Common myeloid progenitor, CD34-positive (primary cell): ENCODE data around the gene SARM1.

ENCODE experiments used
- CTCF ChIA-PET: fragments of 350-600 bp; sonication (Branson Sonifier 250); formaldehyde crosslinking; loops from one replicate; lab custom pipeline; 2021; ENCODE audit warnings: antibody characterized with exemption; lab: Charles Lee
- POLR2A ChIA-PET: fragments of 350-600 bp; sonication (Branson Sonifier 250); formaldehyde crosslinking; loops from one replicate; lab custom pipeline; 2021; ENCODE audit warnings: antibody characterized with exemption; lab: Charles Lee
- DNase-seq, 3 donors: peaks; one replicate each; pipeline versions ENCODE4 v3.0.0 to v3.0.0-alpha.2; 2013
- H3K27ac ChIP-seq, 2 experiments: 1 replicate in 1 of 2; 2 replicates in 1 of 2; pipeline ENCODE4 v1.7.0; 2013; ENCODE audit warnings: inconsistent platforms in 2 of 2, low read length in 2 of 2, mild to moderate bottlenecking in 2 of 2, low read depth in 1 of 2, moderate library complexity in 1 of 2; ENCODE audit not compliant: severe bottlenecking in 2 of 2, insufficient read depth in 1 of 2, poor library complexity in 1 of 2
- H3K27me3 ChIP-seq, 5 experiments: replicated peaks in 2 of 5; 1 replicate in 3 of 5; 2 replicates in 2 of 5; pipeline versions ENCODE4 v1.6.1 to v1.7.0; 2013; ENCODE audit warnings: low read length in 4 of 5, mild to moderate bottlenecking in 2 of 5, moderate library complexity in 2 of 5, inconsistent platforms in 1 of 5; ENCODE audit not compliant: insufficient read depth in 5 of 5, control insufficient read depth in 4 of 5
- H3K36me3 ChIP-seq, 4 experiments: 1 replicate in 2 of 4; 2 replicates in 2 of 4; pipeline versions ENCODE4 v1.6.1 to v1.7.0; 2013; ENCODE audit warnings: low read length in 3 of 4, control low read depth in 1 of 4, mild to moderate bottlenecking in 1 of 4; ENCODE audit not compliant: control insufficient read depth in 4 of 4, insufficient read depth in 4 of 4
- H3K4me1 ChIP-seq, 4 experiments: 1 replicate in 3 of 4; 2 replicates in 1 of 4; pipeline versions ENCODE4 v1.6.1 to v1.7.1; 2013; ENCODE audit warnings: low read length in 3 of 4, mild to moderate bottlenecking in 3 of 4, control low read depth in 1 of 4, inconsistent platforms in 1 of 4, moderate library complexity in 1 of 4; ENCODE audit not compliant: control insufficient read depth in 4 of 4, insufficient read depth in 4 of 4; ENCODE audit errors: control extremely low read depth in 1 of 4
- H3K4me3 ChIP-seq, 7 experiments: 1 replicate in 4 of 7; 2 replicates in 3 of 7; pipeline versions ENCODE4 v1.5.1 to v1.7.0; 2013; ENCODE audit warnings: mild to moderate bottlenecking in 7 of 7, low read length in 6 of 7, moderate library complexity in 6 of 7, inconsistent platforms in 2 of 7, low read depth in 2 of 7, control low read depth in 1 of 7; ENCODE audit not compliant: insufficient read depth in 4 of 7, control insufficient read depth in 1 of 7; ENCODE audit errors: extremely low read depth in 1 of 7
- H3K9me3 ChIP-seq, 5 experiments: 1 replicate in 4 of 5; 2 replicates in 1 of 5; pipeline versions ENCODE4 v1.6.1 to v1.7.1; 2013; ENCODE audit warnings: low read length in 4 of 5, mild to moderate bottlenecking in 2 of 5, inconsistent platforms in 1 of 5, low read depth in 1 of 5, moderate library complexity in 1 of 5; ENCODE audit not compliant: control insufficient read depth in 4 of 5, insufficient read depth in 2 of 5; ENCODE audit errors: control extremely low read depth in 1 of 5
- WGBS: methylation state at CpG from one replicate; pipeline ENCODE4 v1.1.5; 2013; ENCODE audit not compliant: insufficient coverage; 5-methylcytosine and 5-hydroxymethylcytosine counted together

The SARM1 gene

DNA sequence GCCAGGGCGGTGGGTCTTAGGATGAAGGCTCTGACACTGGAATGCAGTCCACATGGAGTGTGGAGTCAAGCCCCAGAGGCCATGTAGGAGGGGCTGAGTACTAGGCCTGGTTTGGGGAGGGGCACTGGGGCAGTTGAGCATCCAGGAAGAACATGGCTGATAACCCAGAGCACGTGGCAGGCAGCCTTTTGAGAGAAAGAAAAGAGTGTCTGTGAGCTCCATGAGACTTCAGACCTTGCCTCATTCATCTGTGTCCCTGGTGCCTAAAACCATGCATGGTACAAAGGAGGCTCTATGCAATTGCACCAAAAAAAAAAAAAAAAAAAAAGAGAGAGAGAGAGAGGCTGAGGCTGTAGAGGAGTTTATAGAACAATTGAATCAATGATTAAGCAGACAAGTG, 19.9 kb downstream of the SARM1 start:
- H3K4me1 ChIP-seq: no peaks in the 10 kb centered on the region
- H3K36me3 ChIP-seq: peaks cover 0 to 67% (median 14%) of the 10 kb centered on the region in 4 experiments
- ChIA-PET POLR2A (interaction anchor here (0.6 kb wide), 1 partner anchor 350 kb away, joined by 5 read pairs; no protein-coding TSS in a partner anchor), CTCF (interaction anchor here (0.7 to 1.5 kb wide), 2 partner anchors 13 to 25 kb away, joined by 3 read pairs; no protein-coding TSS in a partner anchor)
- no peak overlapping the region for H3K4me3 ChIP-seq
- H3K27me3 ChIP-seq: peaks cover 0 to 1% (median 0%) of the 10 kb centered on the region in 5 experiments
- DNase-seq: no peak
- no peak overlapping the region for H3K27ac ChIP-seq
- H3K9me3 ChIP-seq: no peaks in the 10 kb centered on the region
- 100% methylated on average over 1 of the region's 2 CpGs for WGBS

DNA sequence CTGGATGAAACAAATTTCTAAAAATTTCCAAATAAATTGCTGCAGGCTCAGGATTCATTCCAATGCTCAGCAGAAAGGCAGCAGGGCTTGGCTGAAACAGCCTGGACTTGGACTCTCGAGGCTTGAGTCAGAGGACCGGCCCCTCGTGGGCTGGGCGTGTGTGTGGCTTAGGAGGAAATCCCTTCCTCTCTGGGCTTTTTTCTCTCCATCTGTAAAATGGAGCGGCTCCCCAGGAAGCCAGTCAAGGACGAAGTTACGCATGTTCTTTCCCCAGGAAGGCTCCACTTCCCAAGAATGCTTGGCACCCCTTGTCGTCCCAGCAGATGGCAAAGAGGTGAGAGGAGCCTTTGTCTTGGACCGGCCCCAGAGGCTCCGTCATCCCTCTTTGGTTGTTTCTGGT, 21.0 kb downstream of the SARM1 start:
- ChIA-PET POLR2A (no interaction called here), CTCF (interaction anchor here (0.7 to 1.5 kb wide), 2 partner anchors 9 to 12 kb away, joined by 3 read pairs; no protein-coding TSS in a partner anchor)
- Histone ChIP-seq H3K4me1 (no peaks in the 10 kb centered on the region), H3K27ac (no peak overlapping the region), H3K27me3 (peaks cover 0 to 1% (median 0%) of the 10 kb centered on the region in 5 experiments), H3K36me3 (peaks cover 0 to 77% (median 16%) of the 10 kb centered on the region in 4 experiments), H3K4me3 (no peak overlapping the region), H3K9me3 (no peaks in the 10 kb centered on the region)
- DNase-seq: no peak
- WGBS: 100% methylated on average over 5 of the region's 10 CpGs

DNA sequence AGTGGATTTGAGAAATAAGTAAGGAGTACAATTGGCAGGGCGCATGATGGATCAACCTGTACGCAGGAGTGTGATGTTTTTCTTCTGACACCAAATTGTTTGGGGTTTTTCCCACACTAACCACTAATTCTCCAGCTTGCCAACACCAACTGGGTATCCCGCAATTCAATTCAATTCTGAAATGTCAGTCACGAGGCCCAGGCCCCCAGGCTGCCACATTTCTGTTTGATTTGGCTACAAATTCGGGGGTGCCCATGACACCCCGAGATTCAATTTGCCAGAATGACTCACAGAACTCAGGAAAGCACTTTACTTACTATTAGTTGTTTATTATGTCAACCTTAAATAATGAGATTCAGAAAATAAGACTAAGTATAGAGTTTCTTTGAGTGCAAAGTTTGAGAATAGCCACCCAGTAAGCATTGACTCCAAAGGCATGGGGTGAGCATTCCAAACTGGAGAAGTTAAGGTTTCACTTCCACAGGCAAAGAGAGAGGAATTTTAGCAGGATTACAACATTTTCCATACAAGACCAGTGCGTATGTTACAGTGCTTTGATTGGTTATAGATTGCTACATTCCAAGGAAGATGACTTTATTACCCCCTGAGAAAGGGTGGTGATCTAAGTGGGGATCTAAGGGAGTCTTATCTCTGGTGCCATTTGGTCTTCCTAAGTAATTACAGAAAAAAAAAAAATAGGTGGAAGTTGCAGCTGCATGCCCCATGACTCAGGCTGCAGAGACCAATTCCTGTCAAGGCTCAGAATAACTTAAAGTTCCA, 23.0 kb downstream of the SARM1 start:
- ChIA-PET POLR2A (no interaction called here), CTCF (interaction anchor here (0.9 to 1.8 kb wide), 3 partner anchors 12 to 22 kb away, joined by 3 to 8 read pairs (median 4); no protein-coding TSS in a partner anchor)

DNA sequence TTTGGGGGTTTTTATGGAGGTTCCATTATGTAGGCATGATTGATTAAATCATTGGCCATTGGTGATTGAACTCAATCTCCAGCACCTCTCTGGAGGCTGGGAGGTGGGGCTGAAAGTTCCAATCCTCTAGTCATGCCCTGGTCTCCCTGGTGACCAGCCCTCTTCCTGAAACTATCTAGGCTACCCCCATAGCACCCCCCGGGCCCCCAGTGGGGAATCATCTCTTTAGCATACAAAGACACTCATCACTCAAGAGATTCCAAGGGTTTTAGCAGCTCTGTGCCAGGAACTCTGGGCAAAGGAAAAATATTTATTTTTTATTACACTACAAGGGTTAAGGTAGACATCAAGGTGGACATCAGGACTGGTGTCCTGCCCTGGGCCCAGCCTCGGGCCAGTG, 23.9 kb downstream of the SARM1 start:
- H3K36me3 ChIP-seq: peaks cover 0 to 73% (median 16%) of the 10 kb centered on the region in 4 experiments
- H3K27me3 ChIP-seq: peaks cover 0 to 1% (median 0%) of the 10 kb centered on the region in 5 experiments
- no peaks in the 10 kb centered on the region for H3K4me1 ChIP-seq
- CTCF ChIA-PET: interaction anchor here (1.8 kb wide), 1 partner anchor 21 kb away, joined by 8 read pairs; no protein-coding TSS in a partner anchor
- POLR2A ChIA-PET: no interaction called here
- WGBS: 90% methylated on average over 1 of the region's 2 CpGs
- H3K9me3 ChIP-seq: no peaks in the 10 kb centered on the region
- no peak for DNase-seq
- no peak overlapping the region for H3K4me3 ChIP-seq
- H3K27ac ChIP-seq: no peak overlapping the region

More for the DNA sequence above, 23.0 kb downstream of the SARM1 start:
- 93% methylated on average over 3 of the region's 7 CpGs for WGBS
- no peaks in the 10 kb centered on the region for H3K9me3 ChIP-seq
- no peak for DNase-seq
- H3K27me3 ChIP-seq: peaks cover 0 to 1% (median 0%) of the 10 kb centered on the region in 5 experiments
- no peaks in the 10 kb centered on the region for H3K4me1 ChIP-seq
- H3K4me3 ChIP-seq: no peak overlapping the region
- H3K27ac ChIP-seq: no peak overlapping the region
- peaks cover 0 to 78% (median 15%) of the 10 kb centered on the region in 4 experiments for H3K36me3 ChIP-seq

DNA sequence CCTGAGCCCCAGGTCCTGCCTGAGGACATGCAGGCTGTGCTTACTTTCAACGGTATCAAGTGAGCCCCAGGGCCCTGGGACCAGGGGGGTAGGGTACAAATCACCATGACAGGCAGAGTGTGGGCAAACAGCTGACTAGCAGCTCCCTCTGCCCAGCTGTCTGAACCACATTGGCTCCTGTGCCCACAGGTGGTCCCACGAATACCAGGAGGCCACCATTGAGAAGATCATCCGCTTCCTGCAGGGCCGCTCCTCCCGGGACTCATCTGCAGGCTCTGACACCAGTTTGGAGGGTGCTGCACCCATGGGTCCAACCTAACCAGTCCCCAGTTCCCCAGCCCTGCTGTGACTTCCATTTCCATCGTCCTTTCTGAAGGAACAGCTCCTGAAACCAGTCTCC, 24.5 kb downstream of the SARM1 start:
- DNase-seq: no peak
- POLR2A ChIA-PET: no interaction called here
- Histone ChIP-seq H3K27ac (no peak overlapping the region), H3K36me3 (peaks cover 0 to 68% (median 15%) of the 10 kb centered on the region in 4 experiments), H3K4me3 (no peak overlapping the region), H3K4me1 (no peaks in the 10 kb centered on the region), H3K9me3 (no peaks in the 10 kb centered on the region), H3K27me3 (peaks cover 0 to 1% (median 0%) of the 10 kb centered on the region in 5 experiments)
- CTCF ChIA-PET: interaction anchor here (1.8 kb wide), 1 partner anchor 21 kb away, joined by 8 read pairs; no protein-coding TSS in a partner anchor
- WGBS: 87% methylated on average over 6 of the region's 6 CpGs

DNA sequence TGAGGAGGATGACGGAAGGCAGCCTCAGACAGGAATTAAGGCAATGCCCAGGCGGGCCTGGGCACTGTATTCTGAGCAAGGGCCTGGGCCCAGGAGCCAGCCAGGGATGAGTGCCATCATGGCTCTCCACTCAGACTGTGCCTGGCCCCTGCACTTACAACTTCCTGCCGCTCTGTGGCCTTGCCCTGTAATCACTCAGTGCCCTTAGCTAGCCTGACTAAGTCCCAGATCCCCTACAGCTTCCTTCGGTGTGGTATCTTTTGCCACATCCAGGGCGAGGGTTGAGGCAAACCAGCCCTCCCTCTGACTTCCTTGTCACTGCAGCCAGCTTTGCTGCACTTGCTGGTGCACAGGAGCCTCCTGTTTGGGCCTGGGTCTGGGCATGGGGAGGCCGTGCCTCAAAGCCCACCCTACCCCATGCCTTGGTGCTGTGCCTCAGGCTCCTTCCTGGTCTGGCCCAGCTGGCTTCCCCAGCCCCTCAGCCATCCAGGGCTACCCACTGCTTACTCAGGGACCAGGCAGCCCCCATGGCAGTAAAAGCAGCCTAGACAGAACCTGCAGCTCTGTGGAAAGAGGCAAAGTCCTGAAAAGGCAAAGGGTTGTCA, 25.2 kb downstream of the SARM1 start:
- Histone ChIP-seq H3K4me3 (no peak overlapping the region), H3K36me3 (peaks cover 0 to 63% (median 13%) of the 10 kb centered on the region in 4 experiments), H3K27ac (no peak overlapping the region), H3K9me3 (no peaks in the 10 kb centered on the region), H3K27me3 (peaks cover 0 to 1% (median 0%) of the 10 kb centered on the region in 5 experiments), H3K4me1 (no peaks in the 10 kb centered on the region)
- WGBS: 76% methylated on average over 5 of the region's 6 CpGs
- ChIA-PET POLR2A (no interaction called here), CTCF (interaction anchor here (1.8 kb wide), 1 partner anchor 20 kb away, joined by 8 read pairs; no protein-coding TSS in a partner anchor)
- no peak for DNase-seq
